Mesendoderm (in vitro differentiated cells): ENCODE measurements around the gene FMNL2.
A peak's percentile ranks its signal among the peaks of the same experiment; 100 is the strongest.

Experiments
- DNase-seq: peaks from one replicate; pipeline ENCODE4 v3.0.0; 2013
- H2AK5ac ChIP-seq: 2 replicates; pipeline ENCODE4 v1.6.1; 2013; ENCODE audit warnings: low read length, inconsistent platforms
- H2BK120ac ChIP-seq: 2 replicates; pipeline ENCODE4 v1.6.1; 2013; ENCODE audit warnings: low read depth, mild to moderate bottlenecking, low read length, moderate library complexity, mixed read lengths
- H2BK15ac ChIP-seq: replicated peaks from 2 replicates; pipeline ENCODE4 v1.6.1; 2013; ENCODE audit warnings: low read depth, mild to moderate bottlenecking, moderate library complexity
- H2BK5ac ChIP-seq: 2 replicates; pipeline ENCODE4 v1.6.1; 2013; ENCODE audit warnings: low read length, inconsistent platforms
- H3K18ac ChIP-seq: 2 replicates; pipeline ENCODE4 v1.6.1; 2013; ENCODE audit warnings: mild to moderate bottlenecking, low read length, mixed read lengths
- H3K23ac ChIP-seq: one replicate; pipeline ENCODE4 v1.6.1; 2013; ENCODE audit warnings: low read length
- H3K27ac ChIP-seq: 2 replicates; pipeline ENCODE4 v1.5.1; 2013; ENCODE audit warnings: low read depth, mild to moderate bottlenecking, inconsistent platforms, low read length, moderate library complexity
- H3K27me3 ChIP-seq: 2 replicates; pipeline ENCODE4 v1.6.1; 2013; ENCODE audit warnings: low read length, control low read depth, mild to moderate bottlenecking, inconsistent platforms; ENCODE audit not compliant: insufficient read depth, poor library complexity
- H3K36me3 ChIP-seq: 2 replicates; pipeline ENCODE4 v1.6.1; 2013; ENCODE audit warnings: low read length, inconsistent platforms; ENCODE audit not compliant: control insufficient read depth, insufficient read depth
- H3K4ac ChIP-seq: one replicate; pipeline ENCODE4 v1.6.1; 2013; ENCODE audit warnings: low read depth, mild to moderate bottlenecking, low read length, moderate library complexity
- H3K4me1 ChIP-seq: 2 replicates; pipeline ENCODE4 v1.6.1; 2013; ENCODE audit warnings: low read depth, low read length, inconsistent platforms; ENCODE audit not compliant: control insufficient read depth
- H3K4me2 ChIP-seq: 2 replicates; pipeline ENCODE4 v1.6.1; 2013; ENCODE audit warnings: low read length
- H3K4me3 ChIP-seq: 2 replicates; pipeline ENCODE4 v1.5.1; 2013; ENCODE audit warnings: mild to moderate bottlenecking, low read length
- H3K56ac ChIP-seq: one replicate; pipeline ENCODE4 v1.6.1; 2013; ENCODE audit warnings: low read length
- H3K79me1 ChIP-seq: 2 replicates; pipeline ENCODE4 v1.6.1; 2013; ENCODE audit warnings: low read length, inconsistent platforms
- H3K79me2 ChIP-seq: 2 replicates; pipeline ENCODE4 v1.6.1; 2013; ENCODE audit warnings: mild to moderate bottlenecking, low read length; ENCODE audit not compliant: control insufficient read depth, insufficient read depth
- H3K9ac ChIP-seq: 2 replicates; pipeline ENCODE4 v1.6.1; 2013; ENCODE audit warnings: low read length, inconsistent platforms
- H4K5ac ChIP-seq: one replicate; pipeline ENCODE4 v1.6.1; 2013; ENCODE audit warnings: low read length
- H4K8ac ChIP-seq: one replicate; pipeline ENCODE4 v1.6.1; 2013; ENCODE audit warnings: low read depth, mild to moderate bottlenecking, control low read depth, low read length, moderate library complexity
- WGBS: extraction: QIAGEN DNeasy Blood & Tissue Kit; methylation state at CpG from one replicate; pipeline ENCODE4 v1.1.7; 2013; ENCODE audit warnings: low lambda C conversion rate, missing lambda C conversion rate; ENCODE audit not compliant: insufficient coverage; ENCODE audit errors: extremely low coverage; 5-methylcytosine and 5-hydroxymethylcytosine counted together

Gene FMNL2

GRCh38 chr2:152500772-152501171 lies 165.8 kb downstream of the FMNL2 start:
- Histone ChIP-seq H4K5ac (no peak overlapping the region), H2BK5ac (no peak overlapping the region), H2AK5ac (no peak overlapping the region), H3K79me2 (peaks cover 13% of the 10 kb centered on the region), H2BK15ac (no peak overlapping the region), H3K4me2 (no peak overlapping the region), H3K36me3 (no peaks in the 10 kb centered on the region), H3K4me1 (peaks cover 2% of the 10 kb centered on the region), H3K79me1 (peaks cover 13% of the 10 kb centered on the region), H4K8ac (peak overlapping the region; percentile 14), H3K27me3 (no peaks in the 10 kb centered on the region), H3K4me3 (no peak overlapping the region), H3K56ac (no peak overlapping the region), H3K18ac (no peak overlapping the region), H3K27ac (no peak overlapping the region), H2BK120ac (no peak overlapping the region), H3K9ac (no peak overlapping the region), H3K23ac (no peak overlapping the region), H3K4ac (no peak overlapping the region)
- no peak for DNase-seq
- no CpG with 5 or more reads among the region's 8 CpGs for WGBS

GRCh38 chr2:152501666-152502065 lies 166.7 kb downstream of the FMNL2 start:
- no peak overlapping the region for H2BK15ac ChIP-seq
- no peak overlapping the region for H3K4ac ChIP-seq
- H2BK5ac ChIP-seq, result no peak overlapping the region
- H3K9ac ChIP-seq, result no peak overlapping the region
- no peak overlapping the region for H3K4me3 ChIP-seq
- no peak overlapping the region for H2BK120ac ChIP-seq
- no peak overlapping the region for H2AK5ac ChIP-seq
- no peak for DNase-seq
- no peak overlapping the region for H3K4me2 ChIP-seq
- H4K8ac ChIP-seq, result peak overlapping the region; percentile 13
- H3K27ac ChIP-seq, result no peak overlapping the region
- no peak overlapping the region for H3K18ac ChIP-seq
- no peak overlapping the region for H3K56ac ChIP-seq
- no peaks in the 10 kb centered on the region for H3K36me3 ChIP-seq
- peaks cover 9% of the 10 kb centered on the region for H3K79me1 ChIP-seq
- peaks cover 2% of the 10 kb centered on the region for H3K4me1 ChIP-seq
- H3K23ac ChIP-seq, result no peak overlapping the region
- peaks cover 10% of the 10 kb centered on the region for H3K79me2 ChIP-seq
- H4K5ac ChIP-seq, result no peak overlapping the region
- no peaks in the 10 kb centered on the region for H3K27me3 ChIP-seq
- WGBS, result no CpG with 5 or more reads among the region's 5 CpGs

DNA sequence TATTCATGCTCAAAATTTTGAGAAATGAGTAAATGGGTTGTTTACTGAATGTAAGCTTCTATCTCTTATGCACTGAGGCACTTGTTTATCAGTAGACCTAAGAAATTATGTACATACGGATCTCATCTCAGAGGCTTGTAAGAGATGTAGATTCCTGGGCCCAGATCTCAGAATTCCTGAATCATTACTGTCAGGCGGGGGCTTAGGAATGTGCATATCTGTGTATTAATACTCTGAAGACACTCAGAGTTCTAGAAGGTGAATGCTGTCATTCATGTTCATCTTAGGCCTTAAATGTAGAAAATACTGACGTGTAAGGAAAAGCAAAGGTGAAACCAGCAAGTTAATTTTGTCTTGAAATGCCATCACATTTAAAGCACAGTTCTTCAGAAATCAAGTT lies 169.6 kb downstream of the FMNL2 start:
- Histone ChIP-seq H3K4ac (no peak overlapping the region), H3K9ac (no peak overlapping the region), H3K23ac (no peak overlapping the region), H2AK5ac (no peak overlapping the region), H3K27me3 (no peaks in the 10 kb centered on the region), H3K18ac (no peak overlapping the region), H2BK5ac (no peak overlapping the region), H3K79me2 (peaks cover 6% of the 10 kb centered on the region), H3K56ac (no peak overlapping the region), H4K5ac (no peak overlapping the region), H3K4me1 (no peaks in the 10 kb centered on the region), H2BK15ac (no peak overlapping the region), H2BK120ac (no peak overlapping the region), H4K8ac (no peak overlapping the region), H3K4me2 (no peak overlapping the region), H3K79me1 (peaks cover 6% of the 10 kb centered on the region), H3K27ac (no peak overlapping the region), H3K4me3 (no peak overlapping the region), H3K36me3 (no peaks in the 10 kb centered on the region)
- no CpG with 5 or more reads among the region's 3 CpGs for WGBS
- peak; percentile 38 for DNase-seq

DNA sequence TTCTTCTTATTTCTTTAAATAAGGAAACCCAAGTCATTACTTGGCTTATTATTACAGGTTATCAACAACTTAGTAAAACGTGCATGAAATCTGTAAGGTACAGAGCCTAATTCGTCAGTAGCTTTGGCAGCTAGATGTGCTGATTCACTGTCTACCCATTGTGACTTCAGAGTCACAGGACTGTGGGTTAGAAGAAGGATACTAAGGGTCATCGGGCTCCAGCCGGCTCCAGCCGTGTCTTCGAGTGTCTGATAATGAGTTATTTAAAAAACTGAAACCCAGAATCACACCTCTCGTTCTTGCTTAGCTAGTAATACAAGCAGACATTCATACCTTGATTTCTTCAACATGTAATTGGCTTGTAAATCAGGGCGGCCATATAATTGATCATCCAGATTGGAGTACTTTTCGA lies 170.5 kb downstream of the FMNL2 start:
- Histone ChIP-seq H4K8ac (no peak overlapping the region), H3K4me1 (no peaks in the 10 kb centered on the region), H2BK15ac (no peak overlapping the region), H3K79me1 (peaks cover 6% of the 10 kb centered on the region), H3K9ac (no peak overlapping the region), H3K27me3 (no peaks in the 10 kb centered on the region), H3K4me2 (no peak overlapping the region), H2AK5ac (no peak overlapping the region), H4K5ac (no peak overlapping the region), H3K56ac (no peak overlapping the region), H3K79me2 (peaks cover 3% of the 10 kb centered on the region), H2BK5ac (no peak overlapping the region), H3K36me3 (no peaks in the 10 kb centered on the region), H3K27ac (no peak overlapping the region), H3K4me3 (no peak overlapping the region), H2BK120ac (no peak overlapping the region), H3K4ac (no peak overlapping the region), H3K18ac (peak overlapping the region; percentile 90), H3K23ac (no peak overlapping the region)
- DNase-seq, result no peak
- WGBS, result no CpG with 5 or more reads among the region's 9 CpGs

GRCh38 chr2:152506843-152507242 lies 171.9 kb downstream of the FMNL2 start:
- WGBS, result no CpG with 5 or more reads among the region's 4 CpGs
- Histone ChIP-seq H3K27ac (no peak overlapping the region), H3K4me2 (no peak overlapping the region), H4K8ac (no peak overlapping the region), H3K56ac (no peak overlapping the region), H3K23ac (no peak overlapping the region), H2BK120ac (no peak overlapping the region), H3K18ac (no peak overlapping the region), H2BK5ac (no peak overlapping the region), H3K4me3 (no peak overlapping the region), H3K79me1 (peaks cover 7% of the 10 kb centered on the region), H3K4me1 (no peaks in the 10 kb centered on the region), H2BK15ac (no peak overlapping the region), H4K5ac (no peak overlapping the region), H3K79me2 (peaks cover 5% of the 10 kb centered on the region), H3K36me3 (no peaks in the 10 kb centered on the region), H3K27me3 (no peaks in the 10 kb centered on the region), H2AK5ac (no peak overlapping the region), H3K9ac (no peak overlapping the region), H3K4ac (no peak overlapping the region)
- DNase-seq, result no peak

DNA sequence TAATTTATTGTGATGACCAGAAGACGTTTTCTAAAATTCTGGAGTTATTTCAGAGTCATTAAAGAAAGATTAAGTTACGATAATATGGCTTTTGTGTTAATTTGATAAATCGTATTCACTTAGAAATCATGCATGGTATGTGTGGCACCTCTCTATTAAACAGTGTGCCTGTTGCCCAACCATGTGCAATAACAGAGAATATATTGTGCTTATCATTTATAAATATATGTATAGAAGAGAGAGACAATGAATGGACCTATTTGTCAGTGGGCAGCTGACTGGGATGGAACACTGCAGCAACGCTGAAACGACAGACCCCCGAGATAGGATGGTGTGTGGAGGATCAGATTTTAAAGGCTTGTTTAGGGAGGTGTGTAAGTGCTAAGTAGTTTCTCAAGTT lies 172.9 kb downstream of the FMNL2 start:
- Histone ChIP-seq H3K56ac (no peak overlapping the region), H3K4me1 (no peaks in the 10 kb centered on the region), H3K9ac (no peak overlapping the region), H4K5ac (no peak overlapping the region), H2AK5ac (no peak overlapping the region), H4K8ac (no peak overlapping the region), H3K27ac (no peak overlapping the region), H3K23ac (no peak overlapping the region), H3K79me2 (peaks cover 5% of the 10 kb centered on the region), H2BK15ac (no peak overlapping the region), H3K79me1 (peaks cover 6% of the 10 kb centered on the region), H3K27me3 (no peaks in the 10 kb centered on the region), H2BK5ac (no peak overlapping the region), H3K4me3 (no peak overlapping the region), H3K18ac (no peak overlapping the region), H3K4me2 (no peak overlapping the region), H2BK120ac (no peak overlapping the region), H3K4ac (no peak overlapping the region), H3K36me3 (no peaks in the 10 kb centered on the region)
- DNase-seq, result no peak
- WGBS, result 100% methylated on average over 1 of the region's 6 CpGs
